ENCODE results near the gene EIF3D. TPM values are rescaled to one million over a fixed set of nuclear protein-coding genes. Genes with fewer than 3 reads are reported as not detected.
A peak's percentile ranks its signal among the peaks of the same experiment; 100 is the strongest.

The EIF3D gene
- total RNA-seq, 2 donors from 2014 or later, result 136 to 177 TPM

GRCh38 chr22:36491155-36491554 lies 37.8 kb downstream of the EIF3D start:
- no peaks in the 10 kb centered on the region for H3K4me1 ChIP-seq
- 89 to 94% methylated on average over 7 of the region's 7 CpGs for WGBS, 2 donors
- H3K36me3 ChIP-seq (replicated peaks in 1 of 2; ENCODE audit: insufficient read depth in 1 of 2, low read depth in 2 of 2), result no peaks in the 10 kb centered on the region
- no peaks in the 10 kb centered on the region for H3K27me3 ChIP-seq
- no peak for ATAC-seq
- intact Hi-C loops (cut with DNase I), result no loop called here
- no peak for DNase-seq
- no peak overlapping the region for H3K27ac ChIP-seq
- no peak overlapping the region for H3K4me3 ChIP-seq
- no peaks in the 10 kb centered on the region for H3K9me3 ChIP-seq
- TF ChIP-seq POLR2A (IDR thresholded peaks at IDR 0.05) (no peak), CTCF (IDR thresholded peaks at IDR 0.05) (no peak)

- H3K27ac ChIP-seq, result no peak overlapping the region
- ATAC-seq (no peak), DNase-seq (peak; percentile 49 to 67 (median 57))
- peaks cover 5% of the 10 kb centered on the region for H3K4me1 ChIP-seq
- no peak for TF ChIP-seq POLR2A (IDR thresholded peaks at IDR 0.05)
- peak; percentile 48 to 75 (median 60) for TF ChIP-seq CTCF (IDR thresholded peaks at IDR 0.05)
- intact Hi-C loops (cut with DNase I), result no loop called here
- WGBS, 2 donors, result 84 to 86% methylated on average over 13 of the region's 13 CpGs
- no peaks in the 10 kb centered on the region for H3K9me3 ChIP-seq
- H3K36me3 ChIP-seq (replicated peaks in 1 of 2; ENCODE audit: insufficient read depth in 1 of 2, low read depth in 2 of 2), result no peaks in the 10 kb centered on the region
- no peak overlapping the region for H3K4me3 ChIP-seq
- no peaks in the 10 kb centered on the region for H3K27me3 ChIP-seq
Observed at GRCh38 chr22:36486619-36487384, 42.2 kb downstream of the EIF3D start.

- Histone ChIP-seq H3K4me1 (peaks cover 18% of the 10 kb centered on the region), H3K9me3 (no peaks in the 10 kb centered on the region), H3K36me3 (replicated peaks in 1 of 2; ENCODE audit: insufficient read depth in 1 of 2, low read depth in 2 of 2) (peaks cover 0 to under 1% of the 10 kb centered on the region in 2 donors), H3K4me3 (peak within 1 kb of the TSS; percentile 42 to 72), H3K27ac (peak within 1 kb of the TSS; percentile 95 to 100 (median 98)), H3K27me3 (no peaks in the 10 kb centered on the region)
- DNase-seq, result peak; percentile 97 to 99 (median 99)
- peak; percentile 94 for ATAC-seq
- TF ChIP-seq POLR2A (IDR thresholded peaks at IDR 0.05), result peak; percentile 50 to 93 (median 89)
- TF ChIP-seq CTCF (IDR thresholded peaks at IDR 0.05), result no peak
- 0 to 1% methylated on average over 35 to 58 of the region's 62 CpGs for WGBS, 2 donors
- intact Hi-C loops (cut with DNase I), result no loop called here
Observed at GRCh38 chr22:36481393-36482168, 47.4 kb downstream of the EIF3D start, which contains the start of gene TXN2. Gene TXN2 (minus strand): TSS chr22:36481640. CDS start chr22:36480837, 803 bp downstream.

GRCh38 chr22:36480941-36481392 lies 48.0 kb downstream of the EIF3D start:
- H3K4me3 ChIP-seq, result peak overlapping the region; percentile 42 to 72
- H3K27ac ChIP-seq, result peak overlapping the region; percentile 27 to 100 (median 96)
- peaks cover 0 to 5% of the 10 kb centered on the region in 2 donors for H3K36me3 ChIP-seq (replicated peaks in 1 of 2; ENCODE audit: insufficient read depth in 1 of 2, low read depth in 2 of 2)
- intact Hi-C loops (cut with DNase I), result no loop called here
- DNase-seq, result no peak
- H3K9me3 ChIP-seq, result no peaks in the 10 kb centered on the region
- 4 to 9% methylated on average over 9 of the region's 9 CpGs for WGBS, 2 donors
- no peaks in the 10 kb centered on the region for H3K27me3 ChIP-seq
- peaks cover 18% of the 10 kb centered on the region for H3K4me1 ChIP-seq
- ATAC-seq, result no peak
- TF ChIP-seq CTCF (IDR thresholded peaks at IDR 0.05) (no peak), POLR2A (IDR thresholded peaks at IDR 0.05) (no peak)
